Esophagus squamous epithelium (tissue), 4 donors: ENCODE results near the gene SH3BP5L.

Experiments used
- POLR2A ChIP-seq, 4 donors: fragments of 450-650 bp; IDR thresholded peaks; one replicate each; pipeline ENCODE4 v1.6.1; 2017; ENCODE audit warnings: antibody characterized with exemption in 4 of 4, mild to moderate bottlenecking in 4 of 4, moderate library complexity in 3 of 4
- TF ChIP-seq, protein P1 (sequence below), 6 experiments: fragments of 450-650 bp in 4 of 6; fragments of 200-600 bp in 2 of 6; sonication (generic) in 2 of 6; IDR thresholded peaks; one replicate each; pipeline ENCODE4 v1.5.1; 2016 to 2019; ENCODE audit warnings: antibody characterized with exemption in 6 of 6, mild to moderate bottlenecking in 4 of 6, moderate library complexity in 4 of 6

DNA sequence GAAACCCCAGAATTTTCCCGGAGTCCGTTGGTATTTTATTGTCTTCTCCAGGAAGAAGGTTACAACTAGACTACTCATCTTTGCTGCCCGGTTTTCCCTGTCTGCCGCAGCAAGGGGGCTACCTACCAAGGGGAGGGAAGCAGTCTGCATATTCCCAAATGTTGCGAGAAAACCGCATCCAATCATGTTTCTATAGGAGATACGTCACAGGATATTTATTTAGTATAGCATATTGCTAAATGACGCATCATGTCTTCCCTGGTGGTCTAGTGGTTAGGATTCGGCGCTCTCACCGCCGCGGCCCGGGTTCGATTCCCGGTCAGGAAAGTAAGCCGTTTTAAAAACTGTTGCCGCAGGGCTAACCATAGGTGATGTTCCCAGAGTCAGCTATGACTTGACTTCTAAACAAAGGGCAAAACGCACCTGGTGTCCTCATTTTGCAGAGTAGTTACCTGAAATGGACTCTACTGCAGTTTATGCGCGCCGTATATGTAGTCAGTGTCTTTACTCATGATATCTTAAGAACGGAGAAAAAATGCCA is 48.3 kb upstream of the SH3BP5L start:
- TF ChIP-seq, protein P1, sequence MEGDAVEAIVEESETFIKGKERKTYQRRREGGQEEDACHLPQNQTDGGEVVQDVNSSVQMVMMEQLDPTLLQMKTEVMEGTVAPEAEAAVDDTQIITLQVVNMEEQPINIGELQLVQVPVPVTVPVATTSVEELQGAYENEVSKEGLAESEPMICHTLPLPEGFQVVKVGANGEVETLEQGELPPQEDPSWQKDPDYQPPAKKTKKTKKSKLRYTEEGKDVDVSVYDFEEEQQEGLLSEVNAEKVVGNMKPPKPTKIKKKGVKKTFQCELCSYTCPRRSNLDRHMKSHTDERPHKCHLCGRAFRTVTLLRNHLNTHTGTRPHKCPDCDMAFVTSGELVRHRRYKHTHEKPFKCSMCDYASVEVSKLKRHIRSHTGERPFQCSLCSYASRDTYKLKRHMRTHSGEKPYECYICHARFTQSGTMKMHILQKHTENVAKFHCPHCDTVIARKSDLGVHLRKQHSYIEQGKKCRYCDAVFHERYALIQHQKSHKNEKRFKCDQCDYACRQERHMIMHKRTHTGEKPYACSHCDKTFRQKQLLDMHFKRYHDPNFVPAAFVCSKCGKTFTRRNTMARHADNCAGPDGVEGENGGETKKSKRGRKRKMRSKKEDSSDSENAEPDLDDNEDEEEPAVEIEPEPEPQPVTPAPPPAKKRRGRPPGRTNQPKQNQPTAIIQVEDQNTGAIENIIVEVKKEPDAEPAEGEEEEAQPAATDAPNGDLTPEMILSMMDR (IDR thresholded peaks at IDR 0.05) = peak in 1 of 6 experiments; percentile 16
- TF ChIP-seq POLR2A (IDR thresholded peaks at IDR 0.05) = no peak
